Measurements from ENCODE around the gene GHRH.

Gene GHRH

GRCh38 chr20:37261714-37262113 lies at the start of gene GHRH:
Gene GHRH, minus strand, starts transcription at chr20:37261814. Its CDS starts 4,925 bp downstream, at chr20:37256889.
- no peak for DNase-seq

- DNase-seq = no peak
Observed at GRCh38 chr20:37310951-37311350, 49.3 kb upstream of the GHRH start.

GRCh38 chr20:37309936-37310590 lies 48.4 kb upstream of the GHRH start:
- DNase-seq = no peak

- no peak for DNase-seq
Observed at GRCh38 chr20:37309290-37309689, 47.7 kb upstream of the GHRH start.

GRCh38 chr20:37308086-37309050 lies 46.8 kb upstream of the GHRH start:
- peak; percentile 50 for DNase-seq

GRCh38 chr20:37305839-37306238 lies 44.2 kb upstream of the GHRH start:
- DNase-seq = no peak

- no peak for DNase-seq
Observed at GRCh38 chr20:37305079-37305478, 43.5 kb upstream of the GHRH start.

- no peak for DNase-seq
Observed at GRCh38 chr20:37303637-37304036, 42.0 kb upstream of the GHRH start.

- no peak for DNase-seq
Observed at GRCh38 chr20:37302981-37303380, 41.4 kb upstream of the GHRH start.

GRCh38 chr20:37301558-37301957 lies 39.9 kb upstream of the GHRH start:
- DNase-seq = no peak

GRCh38 chr20:37301120-37301519 lies 39.5 kb upstream of the GHRH start:
- no peak for DNase-seq

GRCh38 chr20:37299718-37300528 lies 38.3 kb upstream of the GHRH start:
- DNase-seq = no peak

GRCh38 chr20:37298190-37298939 lies 36.8 kb upstream of the GHRH start:
- no peak for DNase-seq

GRCh38 chr20:37297066-37297736 lies 35.6 kb upstream of the GHRH start:
- no peak for DNase-seq

GRCh38 chr20:37296371-37296770 lies 34.8 kb upstream of the GHRH start:
- no peak for DNase-seq

GRCh38 chr20:37295595-37295994 lies 34.0 kb upstream of the GHRH start:
- no peak for DNase-seq

GRCh38 chr20:37295001-37295400 lies 33.4 kb upstream of the GHRH start:
- peak; percentile 60 for DNase-seq

- DNase-seq = no peak
Observed at GRCh38 chr20:37294262-37294981, 32.8 kb upstream of the GHRH start.

- DNase-seq = no peak
Observed at GRCh38 chr20:37293301-37293943, 31.8 kb upstream of the GHRH start.

- DNase-seq = no peak
Observed at GRCh38 chr20:37291724-37292126, 30.1 kb upstream of the GHRH start.

All from activated CD4-positive, alpha-beta T cell treated with anti-CD3 and anti-CD28 coated beads, Interleukin-10, Interleukin-2, amounts not matched to agents 100 ng/mL and 50 ng/mL, durations not matched to agents 16 hours and 8 hours (primary cell).